IMR-90 (cell line): ENCODE data around the gene LRRC3C. TPM values are rescaled to one million over a fixed set of nuclear protein-coding genes. Genes with fewer than 3 reads are reported as not detected.
A peak's percentile ranks its signal among the peaks of the same experiment; 100 is the strongest.

ENCODE experiments used
- ATAC-seq: fragments of 200-7000 bp; cut with Tn5 transposase; 2 replicates; pipeline ENCODE4 v1.9.1; 2020; ENCODE audit warnings: low read depth, mild to moderate bottlenecking, moderate library complexity
- BruUV-seq: library from RNA; stranded (reverse); fragments of 400-500 nt; replicated peaks from 2 replicates; lab custom pipeline; 2021; lab: Mats Ljungman, UMichigan
- CTCF ChIA-PET: fragments of 300-600 bp; formaldehyde crosslinking; extraction: SDS; loops from one replicate; lab custom pipeline; 2021; ENCODE audit warnings: antibody characterized with exemption; lab: Yijun Ruan, JAX
- POLR2A ChIA-PET: fragments of 300-600 bp; sonication (Branson Sonifier 250); formaldehyde crosslinking; loops from one replicate; lab custom pipeline; 2022; ENCODE audit warnings: antibody characterized with exemption; ENCODE audit not compliant: unreplicated experiment; lab: Charles Lee
- DNase-seq: peaks from one replicate; pipeline ENCODE4 v3.0.0; 2013
- H2AFZ ChIP-seq: replicated peaks from 2 replicates; pipeline ENCODE3; 2013; ENCODE audit warnings: low read length, mild to moderate bottlenecking; ENCODE audit not compliant: poor library complexity
- H2AK5ac ChIP-seq: 2 replicates; pipeline ENCODE4 v1.6.1; 2013; ENCODE audit warnings: low read depth, low read length, inconsistent platforms
- H2AK9ac ChIP-seq: replicated peaks from 2 replicates; pipeline ENCODE3; 2013; ENCODE audit warnings: mild to moderate bottlenecking, low read depth, low read length, moderate library complexity; ENCODE audit not compliant: poor library complexity
- H2BK120ac ChIP-seq: 2 replicates; pipeline ENCODE4 v1.6.1; 2013; ENCODE audit warnings: low read depth, low read length, inconsistent platforms
- H2BK15ac ChIP-seq: 3 replicates; pipeline ENCODE4 v1.6.1; 2013; ENCODE audit warnings: low read depth, low read length, inconsistent platforms
- H2BK20ac ChIP-seq: 2 replicates; pipeline ENCODE4 v1.6.1; 2013; ENCODE audit warnings: low read depth, mild to moderate bottlenecking, inconsistent platforms, low read length, moderate library complexity
- H2BK5ac ChIP-seq: 2 replicates; pipeline ENCODE4 v1.6.1; 2013; ENCODE audit warnings: mild to moderate bottlenecking, low read depth, low read length, inconsistent platforms; ENCODE audit not compliant: poor library complexity, severe bottlenecking
- H3K14ac ChIP-seq: replicated peaks from 2 replicates; pipeline ENCODE4 v1.6.1; 2013; ENCODE audit warnings: low read depth, low read length, inconsistent platforms
- H3K18ac ChIP-seq: 2 replicates; pipeline ENCODE4 v1.6.1; 2013; ENCODE audit warnings: low read depth, low read length, control low read depth
- H3K23ac ChIP-seq: 2 replicates; pipeline ENCODE4 v1.6.1; 2013; ENCODE audit warnings: low read depth, low read length, inconsistent platforms
- H3K27ac ChIP-seq: 2 replicates; pipeline ENCODE4 v1.5.1; 2013; ENCODE audit warnings: mild to moderate bottlenecking, control low read depth, low read length; ENCODE audit not compliant: insufficient read depth
- H3K27me3 ChIP-seq: 2 replicates; pipeline ENCODE4 v1.6.1; 2013; ENCODE audit warnings: low read length; ENCODE audit not compliant: control insufficient read depth, insufficient read depth
- H3K36me3 ChIP-seq: 2 replicates; pipeline ENCODE4 v1.6.1; 2013; ENCODE audit warnings: low read length, mixed read lengths; ENCODE audit not compliant: control insufficient read depth, insufficient read depth
- H3K4ac ChIP-seq: 2 replicates; pipeline ENCODE4 v1.6.1; 2013; ENCODE audit warnings: low read depth, low read length, inconsistent platforms
- H3K4me1 ChIP-seq: 2 replicates; pipeline ENCODE4 v1.6.1; 2013; ENCODE audit warnings: low read length, mixed read lengths; ENCODE audit not compliant: control insufficient read depth, insufficient read depth
- H3K4me2 ChIP-seq: 2 replicates; pipeline ENCODE4 v1.6.1; 2013; ENCODE audit warnings: low read depth, mild to moderate bottlenecking, control low read depth, low read length, moderate library complexity
- H3K4me3 ChIP-seq: 2 replicates; pipeline ENCODE4 v1.5.1; 2013; ENCODE audit warnings: low read depth, mild to moderate bottlenecking, control low read depth, low read length, moderate library complexity; ENCODE audit not compliant: insufficient read depth
- H3K56ac ChIP-seq: 2 replicates; pipeline ENCODE4 v1.6.1; 2013; ENCODE audit warnings: low read length, inconsistent platforms; ENCODE audit not compliant: insufficient read depth; ENCODE audit errors: extremely low read depth
- H3K79me1 ChIP-seq, 2 experiments: 2 replicates each; pipeline ENCODE4 v1.6.1; 2013; ENCODE audit warnings: low read length in 2 of 2, inconsistent platforms in 1 of 2, low read depth in 1 of 2
- H3K9ac ChIP-seq: 2 replicates; pipeline ENCODE4 v1.6.1; 2013; ENCODE audit warnings: low read depth, low read length, control low read depth
- H3K9me1 ChIP-seq: 2 replicates; pipeline ENCODE4 v1.6.1; 2013; ENCODE audit warnings: low read length, inconsistent platforms; ENCODE audit not compliant: insufficient read depth
- H3K9me3 ChIP-seq: 2 replicates; pipeline ENCODE4 v1.6.1; 2013; ENCODE audit warnings: low read length; ENCODE audit not compliant: control insufficient read depth, insufficient read depth
- H4K20me1 ChIP-seq: 2 replicates; pipeline ENCODE4 v1.6.1; 2013; ENCODE audit warnings: low read length, inconsistent platforms; ENCODE audit not compliant: insufficient read depth
- H4K5ac ChIP-seq: 2 replicates; pipeline ENCODE4 v1.6.1; 2013; ENCODE audit warnings: mild to moderate bottlenecking, low read depth, low read length, control low read depth
- H4K8ac ChIP-seq, 2 experiments: 2 replicates each; pipeline ENCODE4 v1.6.1; 2013; ENCODE audit warnings: low read depth in 2 of 2, low read length in 2 of 2, control low read depth in 1 of 2, inconsistent platforms in 1 of 2
- H4K91ac ChIP-seq: 2 replicates; pipeline ENCODE4 v1.6.1; 2013; ENCODE audit warnings: low read depth, low read length, inconsistent platforms; ENCODE audit not compliant: insufficient read depth
- CEBPB ChIP-seq: IDR thresholded peaks from 2 replicates; pipeline ENCODE4 v1.6.1; 2012; ENCODE audit warnings: low read depth, low read length, improper control_type of control experiment
- CHD1 ChIP-seq: IDR thresholded peaks from 2 replicates; pipeline ENCODE4 v1.6.1; 2012; ENCODE audit warnings: low read depth, low read length, improper control_type of control experiment
- CTCF ChIP-seq: conservative IDR thresholded peaks from 2 replicates; pipeline ENCODE4 v1.5.1; 2012; ENCODE audit warnings: mild to moderate bottlenecking, low read depth, low read length, improper control_type of control experiment
- ELK1 ChIP-seq: fragments of 150-350 bp; IDR thresholded peaks from 2 replicates; pipeline ENCODE4 v1.6.1; 2016; ENCODE audit warnings: low read depth, mild to moderate bottlenecking, low read length, moderate library complexity, borderline replicate concordance
- FOS ChIP-seq: fragments of 150-350 bp; IDR thresholded peaks from 2 replicates; pipeline ENCODE4 v1.6.1; 2016; ENCODE audit warnings: low read depth, low read length
- MAFK ChIP-seq: IDR thresholded peaks from 2 replicates; pipeline ENCODE4 v1.6.1; 2012; ENCODE audit warnings: low read depth, low read length, improper control_type of control experiment
- POLR2A ChIP-seq: IDR thresholded peaks from 2 replicates; pipeline ENCODE4 v1.6.1; 2012; ENCODE audit warnings: mild to moderate bottlenecking, low read depth, low read length
- RFX5 ChIP-seq: IDR thresholded peaks from 2 replicates; pipeline ENCODE4 v1.8.0; 2012; ENCODE audit warnings: low read depth, mild to moderate bottlenecking, low read length, moderate library complexity
- SMC3 ChIP-seq: fragments of 150-350 bp; IDR thresholded peaks from 2 replicates; pipeline ENCODE4 v1.6.1; 2016; ENCODE audit warnings: low read depth, mild to moderate bottlenecking, antibody characterized with exemption, low read length, moderate library complexity
- USF2 ChIP-seq: fragments of 150-350 bp; IDR thresholded peaks from 2 replicates; pipeline ENCODE4 v1.6.1; 2017; ENCODE audit warnings: mild to moderate bottlenecking, antibody characterized with exemption, low read length, low read depth
- WGBS, 2 experiments: methylation state at CpG; one replicate each; pipeline versions ENCODE4 v1.1.5 to v1.1.7; 2013; ENCODE audit warnings: missing lambda C conversion rate in 2 of 2; ENCODE audit not compliant: insufficient read length in 1 of 2; ENCODE audit errors: extremely low coverage in 2 of 2; 5-methylcytosine and 5-hydroxymethylcytosine counted together
- dilution Hi-C: fragments of 300-500 bp; cut with HindIII; formaldehyde crosslinking; loops from one replicate; pipeline ENCODE4 v1.14.3; 2018; ENCODE audit warnings: low sequenced_read_pairs; ENCODE audit not compliant: unreplicated experiment
- in situ Hi-C: fragments of 300-500 bp; cut with MboI; formaldehyde crosslinking; loops from 3 replicates; pipeline ENCODE4 v1.14.3; 2019; ENCODE audit warnings: low sequenced_read_pairs, inconsistent platforms, mixed read lengths
- intact Hi-C: fragments of 100-400 bp; cut with micrococcal nuclease; formaldehyde crosslinking; loops from 2 replicates; pipeline ENCODE4 v1.10.0; 2022
- polyA plus RNA-seq, 3 experiments: library from polyadenylated mRNA; depleted of rRNA; stranded (reverse); fragments of >200 nt; gene quantifications; 2 replicates each; pipeline ENCODE4 v1.2.3, GENCODE V29; 2012; ENCODE audit warnings: low replicate concordance in 1 of 3
- total RNA-seq: library from RNA; depleted of rRNA; stranded (reverse); fragments of >200 nt; gene quantifications from 2 replicates; pipeline ENCODE4 v1.2.3, GENCODE V29; 2012

LRRC3C gene
- total and polyA plus RNA-seq, 2 of the 4 experiments (the other 2 are of a cell fraction): not detected

- H2BK120ac ChIP-seq: no peak overlapping the region
- ATAC-seq (no peak), DNase-seq (no peak)
- in situ Hi-C loops: no loop called here
- intact Hi-C loops: no loop called here
- 0 out of 2 replicates have a peak overlapping the region, but pooled peaks have one; percentile 13 for H3K4ac ChIP-seq
- peaks cover 9 to 66% of the 10 kb centered on the region in 2 experiments; a peak in 3 of 4 replicates for H3K79me1 ChIP-seq
- H3K4me1 ChIP-seq: peaks cover 41% of the 10 kb centered on the region
- no peaks in the 10 kb centered on the region for H3K9me3 ChIP-seq
- dilution Hi-C loops: no loop called here
- H3K9me1 ChIP-seq: peaks cover 24% of the 10 kb centered on the region
- POLR2A ChIA-PET: no interaction called here
- CTCF ChIA-PET: no interaction called here
- peak overlapping the region; percentile 100; the same call in 1 of the 2 replicates for H3K4me2 ChIP-seq
- BruUV-seq: no TSS peak
- H3K27me3 ChIP-seq: no peaks in the 10 kb centered on the region
- H3K18ac ChIP-seq: no peak overlapping the region
- H2BK15ac ChIP-seq: no peak overlapping the region
- H2BK5ac ChIP-seq: no peak overlapping the region
- H2AK9ac ChIP-seq: peak overlapping the region; percentile 17
- TF ChIP-seq MAFK (no peak), CEBPB (no peak), POLR2A (no peak), CTCF (no peak), USF2 (no peak), SMC3 (no peak), CHD1 (no peak), ELK1 (no peak), FOS (no peak), RFX5 (no peak)
- H4K5ac ChIP-seq: no peak overlapping the region
- peak overlapping the region; percentile 5; the same call in 1 of the 2 replicates for H3K9ac ChIP-seq
- no peak overlapping the region for H3K23ac ChIP-seq
- 90% methylated on average over 2 of the region's 11 CpGs; no CpG with 5 or more reads in 1 of the 2 experiments for WGBS, 2 experiments
- no peak overlapping the region for H2AFZ ChIP-seq
- peaks cover 51% of the 10 kb centered on the region for H4K20me1 ChIP-seq
- H2BK20ac ChIP-seq: no peak overlapping the region
- peaks cover 32% of the 10 kb centered on the region for H3K36me3 ChIP-seq
- no peak overlapping the region for H4K91ac ChIP-seq
- H2AK5ac ChIP-seq: peak overlapping the region; percentile 1; the same call in 1 of the 2 replicates
- H3K14ac ChIP-seq: 0 out of 2 replicates have a peak overlapping the region, but pooled peaks have one; percentile 22
- no peak overlapping the region for H3K27ac ChIP-seq
- no peak overlapping the region for H4K8ac ChIP-seq
- H3K56ac ChIP-seq: no peak overlapping the region
- no peak overlapping the region for H3K4me3 ChIP-seq
These were observed 2.0 kb upstream of the LRRC3C start for GRCh38 chr17:39925282-39926134.
